ENCODE measurements around the gene CALD1.

- TF ChIP-seq REST (tag by site-specific recombination; IDR thresholded peaks at IDR 0.05) (no peak), ZNF580 (tag by site-specific recombination; IDR thresholded peaks at IDR 0.05) (no peak)
These were observed 15.5 kb upstream of the CALD1 start for GRCh38 chr7:134763960-134764359.

Data from HEK293 (cell line).